T-helper 17 cell (primary cell): ENCODE measurements around the gene EPAS1. TPM values are rescaled to one million over a fixed set of nuclear protein-coding genes. Genes with fewer than 3 reads are reported as not detected.

ENCODE experiments used
- ATAC-seq: fragments of 150-1000 bp; cut with Tn5 transposase; 2 replicates; pipeline ENCODE4 v1.10.0; 2021; ENCODE audit warnings: mild to moderate bottlenecking, moderate library complexity
- DNase-seq, 3 donors: peaks; one replicate each; pipeline versions ENCODE4 v3.0.0 to v3.0.0-alpha.2; 2020 to 2021
- H3K9me3 ChIP-seq: one replicate; pipeline ENCODE4 v1.7.0; 2013; ENCODE audit warnings: low read length, mild to moderate bottlenecking; ENCODE audit not compliant: control insufficient read depth, poor library complexity, severe bottlenecking
- H3K27ac Mint-ChIP-seq: one replicate; pipeline ENCODE4 v1.8.0; 2022; ENCODE audit warnings: mild to moderate bottlenecking, moderate library complexity, mixed read lengths
- H3K27me3 Mint-ChIP-seq: one replicate; pipeline ENCODE4 v1.8.0; 2022; ENCODE audit warnings: mixed read lengths
- H3K36me3 Mint-ChIP-seq: one replicate; pipeline ENCODE4 v1.8.0; 2022; ENCODE audit warnings: low read depth, mixed read lengths
- H3K4me1 Mint-ChIP-seq: one replicate; pipeline ENCODE4 v1.8.0; 2022; ENCODE audit warnings: mild to moderate bottlenecking, mixed read lengths
- H3K4me3 Mint-ChIP-seq: one replicate; pipeline ENCODE4 v1.8.0; 2022; ENCODE audit warnings: mild to moderate bottlenecking, moderate library complexity, mixed read lengths
- total RNA-seq, 4 donors: library from RNA in 2 of 4; stranded (reverse) in 2 of 4; gene quantifications; one replicate each; pipeline ENCODE4 v1.2.3 and lab custom pipeline; 2022 to 2026

EPAS1 gene
- total RNA-seq, 2 donors from 2014 or later = 0.97 to 9.1 TPM

GRCh38 chr2:46402874-46403273 lies 105.7 kb downstream of the EPAS1 start:
- H3K9me3 ChIP-seq = no peaks in the 10 kb centered on the region
- H3K36me3 Mint-ChIP-seq = no peaks in the 10 kb centered on the region
- DNase-seq (no peak), ATAC-seq (no peak)
- H3K27ac Mint-ChIP-seq = no peak overlapping the region
- H3K4me3 Mint-ChIP-seq = no peak overlapping the region
- H3K27me3 Mint-ChIP-seq = peaks cover under 1% of the 10 kb centered on the region
- no peaks in the 10 kb centered on the region for H3K4me1 Mint-ChIP-seq

GRCh38 chr2:46404181-46404759 lies 107.1 kb downstream of the EPAS1 start:
- peaks cover 8% of the 10 kb centered on the region for H3K27me3 Mint-ChIP-seq
- H3K4me1 Mint-ChIP-seq = peaks cover 2% of the 10 kb centered on the region
- ATAC-seq (no peak), DNase-seq (no peak)
- H3K9me3 ChIP-seq = no peaks in the 10 kb centered on the region
- no peaks in the 10 kb centered on the region for H3K36me3 Mint-ChIP-seq
- H3K27ac Mint-ChIP-seq = no peak overlapping the region
- H3K4me3 Mint-ChIP-seq = no peak overlapping the region

GRCh38 chr2:46407852-46408455 lies 110.7 kb downstream of the EPAS1 start:
- H3K27ac Mint-ChIP-seq = no peak overlapping the region

GRCh38 chr2:46409756-46410155 lies 112.5 kb downstream of the EPAS1 start:
- H3K27me3 Mint-ChIP-seq = peaks cover 12% of the 10 kb centered on the region
- no peak for ATAC-seq
- H3K4me3 Mint-ChIP-seq = no peak overlapping the region
- peaks cover 2% of the 10 kb centered on the region for H3K4me1 Mint-ChIP-seq
- DNase-seq = no peak
- no peak overlapping the region for H3K27ac Mint-ChIP-seq
- no peaks in the 10 kb centered on the region for H3K36me3 Mint-ChIP-seq
- no peaks in the 10 kb centered on the region for H3K9me3 ChIP-seq

More at GRCh38 chr2:46407852-46408455, 110.7 kb downstream of the EPAS1 start:
- Mint-ChIP-seq H3K36me3 (no peaks in the 10 kb centered on the region), H3K27me3 (peaks cover 12% of the 10 kb centered on the region), H3K4me1 (peaks cover 2% of the 10 kb centered on the region), H3K4me3 (no peak overlapping the region)
- no peak for DNase-seq
- ATAC-seq = no peak
- no peaks in the 10 kb centered on the region for H3K9me3 ChIP-seq

GRCh38 chr2:46410273-46411244 lies 113.4 kb downstream of the EPAS1 start:
- ATAC-seq = no peak
- H3K4me3 Mint-ChIP-seq = no peak overlapping the region
- H3K27ac Mint-ChIP-seq = no peak overlapping the region

GRCh38 chr2:46411245-46411641 lies 114.0 kb downstream of the EPAS1 start:
- DNase-seq (no peak), ATAC-seq (no peak)
- Mint-ChIP-seq H3K27ac (no peak overlapping the region), H3K4me3 (no peak overlapping the region), H3K36me3 (no peaks in the 10 kb centered on the region), H3K4me1 (peaks cover 2% of the 10 kb centered on the region), H3K27me3 (peaks cover 12% of the 10 kb centered on the region)
- H3K9me3 ChIP-seq = no peaks in the 10 kb centered on the region

More at GRCh38 chr2:46410273-46411244, 113.4 kb downstream of the EPAS1 start:
- Mint-ChIP-seq H3K4me1 (peaks cover 2% of the 10 kb centered on the region), H3K27me3 (peaks cover 12% of the 10 kb centered on the region), H3K36me3 (no peaks in the 10 kb centered on the region)
- no peaks in the 10 kb centered on the region for H3K9me3 ChIP-seq
- DNase-seq = no peak

- ATAC-seq (no peak), DNase-seq (no peak)
- H3K9me3 ChIP-seq = no peaks in the 10 kb centered on the region
- peaks cover 12% of the 10 kb centered on the region for H3K27me3 Mint-ChIP-seq
- no peak overlapping the region for H3K27ac Mint-ChIP-seq
- no peaks in the 10 kb centered on the region for H3K36me3 Mint-ChIP-seq
- H3K4me3 Mint-ChIP-seq = no peak overlapping the region
- peaks cover 2% of the 10 kb centered on the region for H3K4me1 Mint-ChIP-seq
Observed at GRCh38 chr2:46411985-46412384, 114.8 kb downstream of the EPAS1 start.

- Mint-ChIP-seq H3K27ac (no peak overlapping the region), H3K4me1 (peaks cover 1% of the 10 kb centered on the region), H3K36me3 (no peaks in the 10 kb centered on the region), H3K4me3 (no peak overlapping the region), H3K27me3 (peaks cover 9% of the 10 kb centered on the region)
- ATAC-seq = no peak
- no peaks in the 10 kb centered on the region for H3K9me3 ChIP-seq
- DNase-seq = no peak
Observed at GRCh38 chr2:46413111-46413510, 115.9 kb downstream of the EPAS1 start.

- H3K9me3 ChIP-seq = no peaks in the 10 kb centered on the region
- ATAC-seq (no peak), DNase-seq (no peak)
- H3K4me1 Mint-ChIP-seq = no peaks in the 10 kb centered on the region
- H3K36me3 Mint-ChIP-seq = no peaks in the 10 kb centered on the region
- no peak overlapping the region for H3K27ac Mint-ChIP-seq
- peaks cover 4% of the 10 kb centered on the region for H3K27me3 Mint-ChIP-seq
- H3K4me3 Mint-ChIP-seq = no peak overlapping the region
Observed at GRCh38 chr2:46413631-46414030, 116.4 kb downstream of the EPAS1 start.

- Mint-ChIP-seq H3K27me3 (peaks cover 4% of the 10 kb centered on the region), H3K27ac (no peak overlapping the region), H3K36me3 (no peaks in the 10 kb centered on the region), H3K4me3 (no peak overlapping the region), H3K4me1 (no peaks in the 10 kb centered on the region)
- ATAC-seq (no peak), DNase-seq (no peak)
- no peaks in the 10 kb centered on the region for H3K9me3 ChIP-seq
Observed at GRCh38 chr2:46414701-46415100, 117.5 kb downstream of the EPAS1 start.

GRCh38 chr2:46416280-46416679 lies 119.1 kb downstream of the EPAS1 start:
- Mint-ChIP-seq H3K4me1 (no peaks in the 10 kb centered on the region), H3K36me3 (no peaks in the 10 kb centered on the region), H3K27ac (no peak overlapping the region), H3K27me3 (peaks cover 4% of the 10 kb centered on the region), H3K4me3 (no peak overlapping the region)
- ATAC-seq (no peak), DNase-seq (no peak)
- H3K9me3 ChIP-seq = no peaks in the 10 kb centered on the region

- Mint-ChIP-seq H3K27me3 (peaks cover 4% of the 10 kb centered on the region), H3K4me3 (no peak overlapping the region), H3K36me3 (no peaks in the 10 kb centered on the region), H3K27ac (no peak overlapping the region), H3K4me1 (no peaks in the 10 kb centered on the region)
- H3K9me3 ChIP-seq = no peaks in the 10 kb centered on the region
- no peak for DNase-seq
- no peak for ATAC-seq
Observed at GRCh38 chr2:46416739-46417403, 119.7 kb downstream of the EPAS1 start.

- DNase-seq (no peak), ATAC-seq (no peak)
- Mint-ChIP-seq H3K4me1 (no peaks in the 10 kb centered on the region), H3K4me3 (no peak overlapping the region), H3K36me3 (no peaks in the 10 kb centered on the region), H3K27me3 (no peaks in the 10 kb centered on the region), H3K27ac (no peak overlapping the region)
- no peaks in the 10 kb centered on the region for H3K9me3 ChIP-seq
Observed at GRCh38 chr2:46420945-46421344, 123.7 kb downstream of the EPAS1 start.
